HEK293T (cell line): ENCODE data around the gene MEF2C.

ENCODE experiments used
- BHLHE40 ChIP-seq: fragments of 450-650 bp; IDR thresholded peaks from 2 replicates; pipeline ENCODE4 v1.6.1; 2016; ENCODE audit warnings: mild to moderate bottlenecking, moderate library complexity, borderline replicate concordance
- CTBP1 ChIP-seq: fragments of 450-650 bp; IDR thresholded peaks from 2 replicates; pipeline ENCODE4 v1.6.1; 2016; ENCODE audit warnings: borderline replicate concordance
- ELF4 ChIP-seq: fragments of 450-650 bp; IDR thresholded peaks from 2 replicates; pipeline ENCODE4 v1.6.1; 2017; ENCODE audit warnings: antibody characterized with exemption
- FOXA1 ChIP-seq: fragments of 450-650 bp; IDR thresholded peaks from 2 replicates; pipeline ENCODE4 v1.6.1; 2016; ENCODE audit warnings: mild to moderate bottlenecking
- FOXK2 ChIP-seq: fragments of 450-650 bp; IDR thresholded peaks from 2 replicates; pipeline ENCODE4 v1.6.1; 2016; ENCODE audit warnings: mild to moderate bottlenecking
- FOXM1 ChIP-seq: fragments of 450-650 bp; IDR thresholded peaks from 2 replicates; pipeline ENCODE4 v1.6.1; 2017; ENCODE audit warnings: mild to moderate bottlenecking, borderline replicate concordance
- HDGF ChIP-seq: fragments of 450-650 bp; IDR thresholded peaks from 2 replicates; pipeline ENCODE4 v1.6.1; 2017; ENCODE audit warnings: antibody characterized with exemption, borderline replicate concordance
- L3MBTL2 ChIP-seq: fragments of 450-650 bp; conservative IDR thresholded peaks from 2 replicates; pipeline ENCODE4 v1.6.1; 2016; ENCODE audit warnings: mild to moderate bottlenecking
- SP1 ChIP-seq: fragments of 450-650 bp; IDR thresholded peaks from 2 replicates; pipeline ENCODE4 v1.6.1; 2017
- SUZ12 ChIP-seq: fragments of 450-650 bp; IDR thresholded peaks from 2 replicates; pipeline ENCODE4 v1.6.1; 2016; ENCODE audit warnings: mild to moderate bottlenecking
- TF ChIP-seq, protein P1 (sequence below): fragments of 450-650 bp; IDR thresholded peaks from 2 replicates; pipeline ENCODE4 v1.6.1; 2016

DNA sequence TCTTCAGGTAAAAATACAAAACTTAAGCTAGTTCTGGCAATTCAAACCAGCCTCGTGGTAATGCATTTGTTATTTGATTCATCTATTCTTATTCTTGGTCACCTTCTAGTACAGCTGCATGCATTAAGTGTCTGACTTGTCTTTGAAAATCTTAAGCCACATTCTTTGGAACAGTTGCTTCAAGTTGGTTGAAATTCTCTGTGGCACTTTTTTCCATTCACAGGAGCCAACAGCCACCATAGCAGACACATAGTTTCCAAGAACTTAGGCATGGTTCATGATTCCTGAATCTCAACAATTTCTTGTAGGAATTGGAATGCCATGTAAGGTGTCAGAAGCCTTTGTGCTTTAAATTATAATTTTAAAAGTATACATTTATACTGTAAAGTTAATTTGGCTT is 47.4 kb upstream of the MEF2C start:
- TF ChIP-seq FOXK2, result no peak
- no peak for TF ChIP-seq FOXM1
- no peak for TF ChIP-seq HDGF
- TF ChIP-seq, protein P1, sequence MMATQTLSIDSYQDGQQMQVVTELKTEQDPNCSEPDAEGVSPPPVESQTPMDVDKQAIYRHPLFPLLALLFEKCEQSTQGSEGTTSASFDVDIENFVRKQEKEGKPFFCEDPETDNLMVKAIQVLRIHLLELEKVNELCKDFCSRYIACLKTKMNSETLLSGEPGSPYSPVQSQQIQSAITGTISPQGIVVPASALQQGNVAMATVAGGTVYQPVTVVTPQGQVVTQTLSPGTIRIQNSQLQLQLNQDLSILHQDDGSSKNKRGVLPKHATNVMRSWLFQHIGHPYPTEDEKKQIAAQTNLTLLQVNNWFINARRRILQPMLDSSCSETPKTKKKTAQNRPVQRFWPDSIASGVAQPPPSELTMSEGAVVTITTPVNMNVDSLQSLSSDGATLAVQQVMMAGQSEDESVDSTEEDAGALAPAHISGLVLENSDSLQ, result no peak
- no peak for TF ChIP-seq ELF4
- no peak for TF ChIP-seq SUZ12
- TF ChIP-seq BHLHE40, result no peak
- TF ChIP-seq L3MBTL2, result no peak
- TF ChIP-seq SP1, result no peak
- no peak for TF ChIP-seq CTBP1
- no peak for TF ChIP-seq FOXA1
